ENCODE data around the gene GFRA1. TPM values are rescaled to one million over a fixed set of nuclear protein-coding genes. Genes with fewer than 3 reads are reported as not detected.

GFRA1 gene
- total RNA-seq, 4 donors from 2014 or later = 57.9 to 104 (median 61.6) TPM

DNA sequence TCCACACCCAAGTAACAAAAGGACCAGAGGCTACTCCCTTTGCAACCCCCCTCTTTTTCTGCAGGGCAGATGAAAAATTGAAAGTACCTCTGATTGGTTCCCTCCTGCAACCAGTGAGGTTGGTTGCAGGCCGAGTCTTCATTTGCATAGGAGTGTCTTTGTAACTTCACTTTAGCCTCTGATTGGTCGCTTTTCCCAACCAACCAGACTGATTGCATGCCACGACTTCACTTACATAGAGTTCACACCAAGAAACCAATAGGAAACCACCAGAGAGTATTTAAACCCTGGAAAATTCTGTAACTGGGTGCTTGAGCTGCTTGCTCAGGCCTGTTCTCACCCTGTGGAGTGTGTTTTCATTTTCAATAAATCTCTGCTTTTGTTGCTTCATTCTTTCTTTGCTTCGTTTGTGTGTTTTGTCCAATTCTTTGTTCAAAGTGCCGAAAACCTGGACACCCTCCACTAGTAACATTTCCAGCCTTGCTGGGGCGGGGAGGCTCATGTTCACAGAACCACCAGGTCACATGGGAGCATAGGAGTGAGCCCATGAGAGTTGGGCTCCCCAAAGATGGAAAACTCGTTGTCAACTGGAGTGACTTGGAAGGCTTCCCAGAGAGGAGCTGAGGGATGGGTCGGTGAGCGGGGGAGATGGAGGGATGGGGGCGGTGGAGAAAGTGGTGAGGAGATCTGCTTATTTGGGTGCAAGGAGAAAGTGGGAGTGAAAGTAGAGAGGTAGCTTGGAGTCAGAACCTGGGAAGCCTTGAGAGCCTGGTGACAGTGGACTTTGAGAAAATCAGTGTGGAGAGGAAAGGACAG, 223.6 kb downstream of the GFRA1 start:
- H3K36me3 ChIP-seq = no peaks in the 10 kb centered on the region
- H3K4me3 ChIP-seq = no peak overlapping the region
- no peak overlapping the region for H3K27ac ChIP-seq
- WGBS, 2 donors = 72 to 73% methylated on average over 10 of the region's 10 CpGs
- TF ChIP-seq CTCF (IDR thresholded peaks at IDR 0.05) (no peak), POLR2A (IDR thresholded peaks at IDR 0.05) (no peak), EP300 (IDR thresholded peaks at IDR 0.05) (no peak)
- H3K27me3 ChIP-seq = no peaks in the 10 kb centered on the region
- DNase-seq (ENCODE audit: low spot score in 2 of 2) = no peak
- no peaks in the 10 kb centered on the region for H3K9me3 ChIP-seq
- H3K4me1 ChIP-seq = peaks cover 0 to 21% (median 3%) of the 10 kb centered on the region in 4 donors

DNA sequence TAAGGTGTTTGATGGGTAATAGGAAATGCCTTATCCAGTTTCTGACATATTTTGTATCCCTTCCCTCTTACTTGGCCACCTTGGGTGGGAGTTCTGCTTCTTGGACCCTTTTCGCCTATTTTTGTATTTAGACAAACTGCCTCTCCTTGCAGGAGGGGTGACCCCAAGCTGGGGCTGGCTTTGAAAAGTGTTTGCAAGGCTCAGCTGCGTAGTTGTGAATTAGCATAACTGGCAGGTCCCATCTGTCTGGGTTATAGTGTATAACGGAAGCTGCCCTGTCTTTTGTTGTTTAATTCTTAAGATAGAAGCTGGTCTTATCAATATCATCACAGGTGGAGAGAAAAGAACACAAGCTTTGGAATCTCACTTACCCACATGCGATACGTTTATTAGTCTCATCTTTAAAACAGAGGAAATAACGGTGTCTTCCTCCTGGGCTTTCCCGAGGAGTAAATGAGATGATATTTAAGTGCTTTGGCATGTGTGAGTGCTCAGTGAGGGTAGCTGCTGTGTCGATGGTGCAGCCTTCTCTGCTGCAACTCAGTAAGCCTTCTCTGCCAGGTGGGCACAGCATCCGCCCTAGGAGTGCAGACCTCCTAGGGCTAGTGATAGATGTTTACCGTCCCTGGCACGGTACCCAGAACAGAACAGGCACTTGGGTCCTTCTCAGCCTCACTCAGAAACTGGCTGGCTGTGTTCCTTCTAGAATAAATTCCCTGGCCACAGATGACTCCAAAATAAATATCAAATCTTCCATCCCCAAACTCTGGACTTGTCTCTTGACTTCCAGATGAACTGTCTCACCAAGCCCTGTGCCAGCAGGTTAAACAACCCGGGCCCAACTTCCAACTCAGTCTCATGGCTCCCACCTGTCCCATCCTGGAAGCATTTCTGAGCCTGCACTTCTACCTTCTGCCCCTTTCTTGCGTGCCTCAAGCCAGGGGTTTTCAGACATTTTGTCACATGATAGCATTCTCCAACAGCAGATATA, 227.3 kb downstream of the GFRA1 start:
- Histone ChIP-seq H3K36me3 (no peaks in the 10 kb centered on the region), H3K27ac (no peak overlapping the region), H3K4me1 (peaks cover 0 to 24% (median 3%) of the 10 kb centered on the region in 4 donors), H3K27me3 (no peaks in the 10 kb centered on the region), H3K4me3 (no peak overlapping the region), H3K9me3 (no peaks in the 10 kb centered on the region)
- no peak for DNase-seq (ENCODE audit: low spot score in 2 of 2)
- 70 to 71% methylated on average over 11 to 13 of the region's 13 CpGs for WGBS, 2 donors
- TF ChIP-seq EP300 (IDR thresholded peaks at IDR 0.05) (no peak), POLR2A (IDR thresholded peaks at IDR 0.05) (no peak), CTCF (IDR thresholded peaks at IDR 0.05) (no peak)

- Histone ChIP-seq H3K36me3 (no peaks in the 10 kb centered on the region), H3K27me3 (no peaks in the 10 kb centered on the region), H3K27ac (peak overlapping the region in 1 of 4 donors; percentile 9), H3K4me1 (peaks cover 0 to 24% (median 3%) of the 10 kb centered on the region in 4 donors), H3K4me3 (no peak overlapping the region), H3K9me3 (no peaks in the 10 kb centered on the region)
- DNase-seq (ENCODE audit: low spot score in 2 of 2) = peak; percentile 38 to 41
- no peak for TF ChIP-seq CTCF (IDR thresholded peaks at IDR 0.05)
- TF ChIP-seq EP300 (IDR thresholded peaks at IDR 0.05) = peak in 1 of 2 donors; percentile 48
- 69 to 71% methylated on average over 3 of the region's 3 CpGs for WGBS, 2 donors
These were observed 228.2 kb downstream of the GFRA1 start for GRCh38 chr10:116044801-116045248.

- Histone ChIP-seq H3K27ac (no peak overlapping the region), H3K4me3 (no peak overlapping the region), H3K36me3 (no peaks in the 10 kb centered on the region), H3K9me3 (no peaks in the 10 kb centered on the region), H3K4me1 (peaks cover 0 to 24% (median 3%) of the 10 kb centered on the region in 4 donors), H3K27me3 (no peaks in the 10 kb centered on the region)
- no peak for DNase-seq (ENCODE audit: low spot score in 2 of 2)
- 78 to 83% methylated on average over 8 of the region's 8 CpGs for WGBS, 2 donors
- TF ChIP-seq EP300 (IDR thresholded peaks at IDR 0.05) (no peak), CTCF (IDR thresholded peaks at IDR 0.05) (no peak), POLR2A (IDR thresholded peaks at IDR 0.05) (no peak)
These were observed 229.1 kb downstream of the GFRA1 start for GRCh38 chr10:116043861-116044260.
